Colonic mucosa (tissue), 4 donors: ENCODE measurements around the gene COL11A2. TPM values are rescaled to one million over a fixed set of nuclear protein-coding genes. Genes with fewer than 3 reads are reported as not detected.

Experiments used
- DNase-seq: peaks from one replicate; pipeline ENCODE4 v3.0.0-alpha.2; 2020
- H3K27ac ChIP-seq: fragments of 200-600 bp; one replicate; pipeline ENCODE4 v1.8.0; 2021
- H3K27me3 ChIP-seq: fragments of 200-600 bp; one replicate; pipeline ENCODE4 v1.8.0; 2021
- H3K36me3 ChIP-seq: fragments of 200-600 bp; one replicate; pipeline ENCODE4 v1.8.0; 2021
- H3K4me1 ChIP-seq: fragments of 200-600 bp; one replicate; pipeline ENCODE4 v1.8.0; 2021; ENCODE audit warnings: mild to moderate bottlenecking
- H3K4me3 ChIP-seq: fragments of 200-600 bp; one replicate; pipeline ENCODE4 v1.8.0; 2021
- H3K9ac ChIP-seq, 2 donors: one replicate each; pipeline ENCODE4 v1.7.0; 2013; ENCODE audit warnings: control low read depth in 2 of 2, low read depth in 2 of 2, low read length in 2 of 2
- H3K9me3 ChIP-seq: fragments of 200-600 bp; one replicate; pipeline ENCODE4 v1.8.0; 2021
- intact Hi-C: fragments of 100-400 bp; cut with DNase I; formaldehyde crosslinking; loops from one replicate; pipeline ENCODE4 v1.14.1; 2022
- microRNA-seq: library from miRNA; unstranded; fragments of <30 nt; microRNA quantifications from one replicate; pipeline ENCODE4, GENCODE V29; 2019
- total RNA-seq, 2 donors: library from RNA; stranded (reverse); fragmentation: NEBNext Ultra II Directional in 1 of 2; extraction: Animal tissue kit (Norgen Biotek cat#: 25700) in 1 of 2; gene quantifications; one replicate each; pipeline ENCODE4 v1.2.1, GENCODE V29; 2021
- TF ChIP-seq, protein P1 (sequence below): fragments of 200-600 bp; IDR thresholded peaks from one replicate; pipeline ENCODE4 v1.8.0; 2022; ENCODE audit warnings: antibody characterized with exemption, mild to moderate bottlenecking
- donor health status: healthy.
- donor health status: DM: no; HTN: no; CAD: no.
- donor health status: DM: no; HTN: no; CAD: no.

COL11A2 gene
- total RNA-seq, 2 donors from 2014 or later: 0.13 to 0.44 TPM

DNA sequence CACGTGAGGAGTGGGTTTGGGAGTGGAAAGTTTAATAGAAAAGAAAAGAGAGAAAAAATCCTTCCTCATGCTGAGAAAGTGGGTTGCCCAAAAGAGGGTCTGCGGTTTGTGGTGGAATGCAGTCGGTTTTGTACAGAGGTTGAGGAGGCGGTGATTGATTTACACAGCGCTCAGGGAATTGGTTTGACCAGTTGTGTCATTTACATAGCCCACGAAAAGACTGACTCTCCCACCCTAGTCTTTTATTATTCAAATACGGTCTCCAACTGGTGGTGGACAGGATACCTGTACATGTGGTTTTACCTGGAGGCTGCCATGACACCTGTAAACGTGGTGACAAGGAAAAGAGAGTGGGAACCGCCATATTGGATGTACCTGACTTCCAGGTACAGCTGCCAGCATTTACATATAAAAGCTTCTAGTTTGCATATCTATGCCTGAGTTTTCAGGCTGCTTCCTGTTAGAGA, 74.4 kb downstream of the COL11A2 start:
- H3K36me3 ChIP-seq: no peaks in the 10 kb centered on the region
- H3K9me3 ChIP-seq: no peaks in the 10 kb centered on the region
- H3K9ac ChIP-seq: no peak overlapping the region
- H3K4me3 ChIP-seq: no peak overlapping the region
- no peak for DNase-seq
- TF ChIP-seq, protein P1, sequence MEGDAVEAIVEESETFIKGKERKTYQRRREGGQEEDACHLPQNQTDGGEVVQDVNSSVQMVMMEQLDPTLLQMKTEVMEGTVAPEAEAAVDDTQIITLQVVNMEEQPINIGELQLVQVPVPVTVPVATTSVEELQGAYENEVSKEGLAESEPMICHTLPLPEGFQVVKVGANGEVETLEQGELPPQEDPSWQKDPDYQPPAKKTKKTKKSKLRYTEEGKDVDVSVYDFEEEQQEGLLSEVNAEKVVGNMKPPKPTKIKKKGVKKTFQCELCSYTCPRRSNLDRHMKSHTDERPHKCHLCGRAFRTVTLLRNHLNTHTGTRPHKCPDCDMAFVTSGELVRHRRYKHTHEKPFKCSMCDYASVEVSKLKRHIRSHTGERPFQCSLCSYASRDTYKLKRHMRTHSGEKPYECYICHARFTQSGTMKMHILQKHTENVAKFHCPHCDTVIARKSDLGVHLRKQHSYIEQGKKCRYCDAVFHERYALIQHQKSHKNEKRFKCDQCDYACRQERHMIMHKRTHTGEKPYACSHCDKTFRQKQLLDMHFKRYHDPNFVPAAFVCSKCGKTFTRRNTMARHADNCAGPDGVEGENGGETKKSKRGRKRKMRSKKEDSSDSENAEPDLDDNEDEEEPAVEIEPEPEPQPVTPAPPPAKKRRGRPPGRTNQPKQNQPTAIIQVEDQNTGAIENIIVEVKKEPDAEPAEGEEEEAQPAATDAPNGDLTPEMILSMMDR: no peak
- H3K27me3 ChIP-seq: peaks cover 13% of the 10 kb centered on the region
- no peaks in the 10 kb centered on the region for H3K4me1 ChIP-seq
- no peak overlapping the region for H3K27ac ChIP-seq
- intact Hi-C loops: loop anchor here (5.0 kb wide), 1 partner anchor 34 kb away; no protein-coding TSS in a partner anchor

GRCh38 chr6:33116841-33117711, 75.2 kb downstream of the COL11A2 start:
- no peak overlapping the region for H3K9ac ChIP-seq

DNA sequence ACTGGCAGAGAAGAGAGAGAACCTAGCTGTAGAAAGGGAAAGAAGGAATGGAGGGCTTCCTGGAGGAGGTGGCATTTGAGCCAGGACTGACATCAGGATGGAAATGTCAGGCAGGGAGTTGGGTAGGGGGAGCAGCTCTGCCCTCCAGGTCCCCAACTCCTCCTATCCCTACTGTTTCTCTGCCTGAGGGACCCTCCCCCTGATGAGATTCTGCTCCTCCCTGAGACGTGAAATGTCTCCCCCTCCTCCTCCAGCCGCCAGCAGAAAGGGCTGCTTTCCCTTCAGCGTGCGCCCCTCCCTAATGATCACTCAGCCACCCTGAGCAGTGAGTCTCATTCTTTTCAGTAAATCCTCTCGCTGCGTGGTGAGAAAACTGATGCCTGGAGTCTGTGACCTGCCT, 75.8 kb downstream of the COL11A2 start:
- intact Hi-C loops: loop anchor here (5.0 kb wide), 1 partner anchor 36 kb away; no protein-coding TSS in a partner anchor
- TF ChIP-seq, protein P1: no peak
- Histone ChIP-seq H3K9ac (no peak overlapping the region), H3K4me1 (no peaks in the 10 kb centered on the region), H3K4me3 (no peak overlapping the region), H3K9me3 (no peaks in the 10 kb centered on the region), H3K27ac (no peak overlapping the region), H3K36me3 (no peaks in the 10 kb centered on the region), H3K27me3 (peaks cover 13% of the 10 kb centered on the region)
- no peak for DNase-seq

More at GRCh38 chr6:33116841-33117711, 75.2 kb downstream of the COL11A2 start:
- Histone ChIP-seq H3K27ac (no peak overlapping the region), H3K9me3 (no peaks in the 10 kb centered on the region), H3K27me3 (peaks cover 13% of the 10 kb centered on the region), H3K4me3 (no peak overlapping the region), H3K36me3 (no peaks in the 10 kb centered on the region), H3K4me1 (no peaks in the 10 kb centered on the region)
- intact Hi-C loops: loop anchor here (5.0 kb wide), 1 partner anchor 35 kb away; no protein-coding TSS in a partner anchor
- TF ChIP-seq, protein P1: no peak
- no peak for DNase-seq

- no peaks in the 10 kb centered on the region for H3K4me1 ChIP-seq
- intact Hi-C loops: no loop called here
- H3K9ac ChIP-seq: no peak overlapping the region
- no peaks in the 10 kb centered on the region for H3K36me3 ChIP-seq
- peaks cover 13% of the 10 kb centered on the region for H3K27me3 ChIP-seq
- no peak overlapping the region for H3K27ac ChIP-seq
- TF ChIP-seq, protein P1: no peak
- H3K9me3 ChIP-seq: no peaks in the 10 kb centered on the region
- no peak overlapping the region for H3K4me3 ChIP-seq
- no peak for DNase-seq
Measured at GRCh38 chr6:33114406-33114805, 77.9 kb downstream of the COL11A2 start.

GRCh38 chr6:33113755-33114154, 78.5 kb downstream of the COL11A2 start:
- no peak overlapping the region for H3K4me3 ChIP-seq
- H3K4me1 ChIP-seq: no peaks in the 10 kb centered on the region
- no peak for DNase-seq
- intact Hi-C loops: no loop called here
- peaks cover 13% of the 10 kb centered on the region for H3K27me3 ChIP-seq
- TF ChIP-seq, protein P1: no peak
- no peaks in the 10 kb centered on the region for H3K9me3 ChIP-seq
- no peak overlapping the region for H3K27ac ChIP-seq
- no peak overlapping the region for H3K9ac ChIP-seq
- no peaks in the 10 kb centered on the region for H3K36me3 ChIP-seq

Small RNAs within 50 kb of the gene (microRNA-seq; reads per million reads assigned to microRNA genes)
- gene MIR219A1: 3.3 reads per million

Other genes starting within 250 kb of the COL11A2 start
- gene HLA-DMA, start 239.4 kb downstream of the COL11A2 start, total RNA-seq: 10 to 100 TPM; 14.5 to 26.1 TPM
- 100 to 1,000 TPM; 149 to 167 TPM for gene BRD2, start 223.9 kb downstream of the COL11A2 start, total RNA-seq
- 1 to 10 TPM; 1.6 to 4.3 TPM for gene HLA-DOA, start 182.9 kb downstream of the COL11A2 start, total RNA-seq
- gene HLA-DPA1, start 118.8 kb downstream of the COL11A2 start, total RNA-seq: 10 to 100 TPM; 18.7 to 58.7 TPM
- gene HLA-DPB1, start 116.5 kb downstream of the COL11A2 start, total RNA-seq: 10 to 100 TPM; 21.3 to 53.5 TPM
- 10 to 100 TPM; 33.4 to 36.3 TPM for gene RXRB, start 8.2 kb upstream of the COL11A2 start, total RNA-seq
- 100 to 1,000 TPM; 170 to 212 TPM for gene SLC39A7, start 8.4 kb upstream of the COL11A2 start, total RNA-seq
- gene HSD17B8, start 12.2 kb upstream of the COL11A2 start, total RNA-seq: 10 to 100 TPM; 13.0 to 23.7 TPM
- gene RING1, start 16.0 kb upstream of the COL11A2 start, total RNA-seq: 10 to 100 TPM; 24.8 to 30.9 TPM
- gene VPS52, start 79.4 kb upstream of the COL11A2 start, total RNA-seq: 10 to 100 TPM; 48.4 to 73.2 TPM
- 1,000 to 10,000 TPM; 1,996 to 2,041 TPM for gene RPS18, start 79.6 kb upstream of the COL11A2 start, total RNA-seq
- 10 to 100 TPM; 22.0 to 26.4 TPM for gene B3GALT4, start 84.7 kb upstream of the COL11A2 start, total RNA-seq
- gene WDR46, start 96.8 kb upstream of the COL11A2 start, total RNA-seq: 10 to 100 TPM; 25.7 to 51.7 TPM
- 10 to 100 TPM; 36.5 to 77.0 TPM for gene PFDN6, start 97.1 kb upstream of the COL11A2 start, total RNA-seq
- 10 to 100 TPM; 29.9 to 34.7 TPM for gene RGL2, start 106.5 kb upstream of the COL11A2 start, total RNA-seq
- gene TAPBP, start 121.6 kb upstream of the COL11A2 start, total RNA-seq: 100 to 1,000 TPM; 204 to 235 TPM
- gene ZBTB22, start 125.3 kb upstream of the COL11A2 start, total RNA-seq: 10 to 100 TPM; 12.4 to 16.9 TPM
- gene DAXX, start 130.5 kb upstream of the COL11A2 start, total RNA-seq: 10 to 100 TPM; 38.7 to 46.7 TPM
- gene KIFC1, start 199.4 kb upstream of the COL11A2 start, total RNA-seq: 10 to 100 TPM; 15.8 to 74.6 TPM
- 10 to 100 TPM; 21.9 to 39.5 TPM for gene PHF1, start 218.5 kb upstream of the COL11A2 start, total RNA-seq
- 100 to 1,000 TPM; 145 to 172 TPM for gene CUTA, start 225.6 kb upstream of the COL11A2 start, total RNA-seq
- gene SYNGAP1, start 227.6 kb upstream of the COL11A2 start, total RNA-seq: 10 to 100 TPM in 1 of 2 donors, 1 to 10 TPM in 1; 5.3 to 10.4 TPM